Left ventricle myocardium inferior (tissue), 1 donor: Measurements from ENCODE around the gene FPR3. TPM values are rescaled to one million over a fixed set of nuclear protein-coding genes. Genes with fewer than 3 reads are reported as not detected.

Experiments
- DNase-seq: peaks from one replicate; pipeline ENCODE4 v3.0.0-alpha.2; 2020
- H3K27ac ChIP-seq: fragments of 200-600 bp; replicated peaks from 2 replicates; pipeline ENCODE4 v1.8.0; 2021
- H3K27me3 ChIP-seq: fragments of 200-600 bp; 2 replicates; pipeline ENCODE4 v1.8.0; 2021; ENCODE audit warnings: low read depth
- H3K36me3 ChIP-seq: fragments of 200-600 bp; 2 replicates; pipeline ENCODE4 v1.8.0; 2021
- H3K4me1 ChIP-seq: fragments of 200-600 bp; 2 replicates; pipeline ENCODE4 v1.8.0; 2021
- H3K4me3 ChIP-seq: fragments of 200-600 bp; 2 replicates; pipeline ENCODE4 v1.8.0; 2021; ENCODE audit warnings: mild to moderate bottlenecking, moderate library complexity
- H3K9me3 ChIP-seq: fragments of 200-600 bp; replicated peaks from 2 replicates; pipeline ENCODE4 v1.8.0; 2021
- CTCF ChIP-seq: fragments of 200-600 bp; IDR thresholded peaks from 2 replicates; pipeline ENCODE4 v1.8.0; 2021; ENCODE audit warnings: antibody characterized with exemption, mild to moderate bottlenecking, borderline replicate concordance
- intact Hi-C: fragments of 100-400 bp; cut with micrococcal nuclease; formaldehyde crosslinking; loops from one replicate; pipeline ENCODE4 v1.11.0; 2022
- total RNA-seq: library from RNA; stranded (reverse); fragmentation: NEBNext Ultra II Directional; extraction: Animal tissue kit (Norgen Biotek cat#: 25700); gene quantifications from one replicate; pipeline ENCODE4 v1.2.1, GENCODE V29; 2021
- donor health status: DM: no; HTN: yes; CAD: no; lungs with severe emphysema.

Gene FPR3
- total RNA-seq, 1 donor from 2014 or later: 3.6 TPM

GRCh38 chr19:51789061-51789795, 5.7 kb upstream of the FPR3 start:
- no peak for DNase-seq
- Histone ChIP-seq H3K27ac (no peak overlapping the region), H3K36me3 (no peaks in the 10 kb centered on the region), H3K27me3 (no peaks in the 10 kb centered on the region), H3K9me3 (peaks cover 4% of the 10 kb centered on the region), H3K4me3 (no peak overlapping the region), H3K4me1 (peaks cover 29% of the 10 kb centered on the region)
- no peak for TF ChIP-seq CTCF
- intact Hi-C loops: no loop called here

DNA sequence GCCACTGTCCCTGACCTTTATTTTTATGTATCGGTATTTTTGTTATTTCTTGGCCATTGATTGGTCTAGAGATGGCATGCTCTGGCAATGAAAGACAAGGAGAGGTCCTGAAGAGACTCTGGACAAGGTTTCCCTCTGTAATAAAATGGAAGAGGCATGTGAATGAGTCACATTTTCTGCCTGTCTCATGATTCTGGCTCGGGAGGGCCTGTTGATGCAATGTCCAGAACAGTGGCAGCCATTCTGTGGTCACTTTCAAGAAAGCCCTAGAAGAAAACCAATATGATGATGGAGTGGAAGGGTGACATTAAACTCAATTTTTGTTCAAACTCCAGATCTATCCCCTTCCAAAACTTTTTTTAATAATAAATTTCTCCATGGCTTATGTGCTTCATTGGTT, 2.0 kb upstream of the FPR3 start:
- peaks cover 8% of the 10 kb centered on the region for H3K4me1 ChIP-seq
- H3K27me3 ChIP-seq: no peaks in the 10 kb centered on the region
- no peaks in the 10 kb centered on the region for H3K36me3 ChIP-seq
- intact Hi-C loops: no loop called here
- no peak for TF ChIP-seq CTCF
- no peak for DNase-seq
- no peak overlapping the region for H3K4me3 ChIP-seq
- peaks cover 4% of the 10 kb centered on the region for H3K9me3 ChIP-seq
- no peak overlapping the region for H3K27ac ChIP-seq

- H3K4me3 ChIP-seq: no peak overlapping the region
- no peaks in the 10 kb centered on the region for H3K36me3 ChIP-seq
- no peak overlapping the region for H3K27ac ChIP-seq
- peaks cover 4% of the 10 kb centered on the region for H3K9me3 ChIP-seq
- no peaks in the 10 kb centered on the region for H3K27me3 ChIP-seq
- intact Hi-C loops: no loop called here
- no peak for DNase-seq
- no peak for TF ChIP-seq CTCF
- H3K4me1 ChIP-seq: peaks cover 19% of the 10 kb centered on the region
Observed at GRCh38 chr19:51793994-51794393, 963 bp upstream of the FPR3 start.

- H3K36me3 ChIP-seq: no peaks in the 10 kb centered on the region
- DNase-seq: no peak
- peak overlapping the region; percentile 38 for H3K4me3 ChIP-seq
- H3K9me3 ChIP-seq: peaks cover 4% of the 10 kb centered on the region
- H3K27ac ChIP-seq: peak overlapping the region; percentile 97
- H3K27me3 ChIP-seq: no peaks in the 10 kb centered on the region
- TF ChIP-seq CTCF: no peak
- H3K4me1 ChIP-seq: peaks cover 41% of the 10 kb centered on the region
- intact Hi-C loops: no loop called here
Observed at GRCh38 chr19:51796195-51796679, 1.3 kb downstream of the FPR3 start.

DNA sequence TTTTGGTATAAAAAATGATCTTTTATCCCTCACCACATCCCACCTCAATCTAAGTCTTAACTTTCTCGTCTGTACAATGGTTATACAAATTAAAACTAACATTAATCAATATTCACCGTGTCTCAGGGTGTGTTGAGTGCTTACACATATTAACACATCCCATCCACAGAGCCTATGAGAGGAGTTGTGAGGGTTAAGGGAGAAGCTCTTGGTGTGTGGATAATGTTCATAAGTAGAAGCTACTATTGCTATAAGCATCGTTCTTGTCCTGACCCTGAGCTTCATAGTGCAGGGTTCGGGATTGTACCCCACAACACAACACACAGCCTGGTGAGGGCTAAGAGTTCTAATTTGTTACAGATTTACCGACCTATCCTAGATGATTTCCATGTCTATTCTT, 2.5 kb downstream of the FPR3 start:
- intact Hi-C loops: no loop called here
- no peak overlapping the region for H3K4me3 ChIP-seq
- H3K27ac ChIP-seq: peak overlapping the region; percentile 97

More for the DNA sequence above, 2.5 kb downstream of the FPR3 start:
- Histone ChIP-seq H3K36me3 (no peaks in the 10 kb centered on the region), H3K27me3 (no peaks in the 10 kb centered on the region), H3K4me1 (peaks cover 46% of the 10 kb centered on the region), H3K9me3 (peaks cover 4% of the 10 kb centered on the region)
- no peak for DNase-seq
- no peak for TF ChIP-seq CTCF
